Esophagus squamous epithelium (tissue), 4 donors: ENCODE results near the gene FBXO33.

Experiments used
- POLR2A ChIP-seq, 4 donors: fragments of 450-650 bp; IDR thresholded peaks; one replicate each; pipeline ENCODE4 v1.6.1; 2017; ENCODE audit warnings: antibody characterized with exemption in 4 of 4, mild to moderate bottlenecking in 4 of 4, moderate library complexity in 3 of 4
- TF ChIP-seq, protein P1 (sequence below), 6 experiments: fragments of 450-650 bp in 4 of 6; fragments of 200-600 bp in 2 of 6; sonication (generic) in 2 of 6; IDR thresholded peaks; one replicate each; pipeline ENCODE4 v1.5.1; 2016 to 2019; ENCODE audit warnings: antibody characterized with exemption in 6 of 6, mild to moderate bottlenecking in 4 of 6, moderate library complexity in 4 of 6

GRCh38 chr14:39396448-39396847 lies 35.8 kb downstream of the FBXO33 start:
- TF ChIP-seq, protein P1, sequence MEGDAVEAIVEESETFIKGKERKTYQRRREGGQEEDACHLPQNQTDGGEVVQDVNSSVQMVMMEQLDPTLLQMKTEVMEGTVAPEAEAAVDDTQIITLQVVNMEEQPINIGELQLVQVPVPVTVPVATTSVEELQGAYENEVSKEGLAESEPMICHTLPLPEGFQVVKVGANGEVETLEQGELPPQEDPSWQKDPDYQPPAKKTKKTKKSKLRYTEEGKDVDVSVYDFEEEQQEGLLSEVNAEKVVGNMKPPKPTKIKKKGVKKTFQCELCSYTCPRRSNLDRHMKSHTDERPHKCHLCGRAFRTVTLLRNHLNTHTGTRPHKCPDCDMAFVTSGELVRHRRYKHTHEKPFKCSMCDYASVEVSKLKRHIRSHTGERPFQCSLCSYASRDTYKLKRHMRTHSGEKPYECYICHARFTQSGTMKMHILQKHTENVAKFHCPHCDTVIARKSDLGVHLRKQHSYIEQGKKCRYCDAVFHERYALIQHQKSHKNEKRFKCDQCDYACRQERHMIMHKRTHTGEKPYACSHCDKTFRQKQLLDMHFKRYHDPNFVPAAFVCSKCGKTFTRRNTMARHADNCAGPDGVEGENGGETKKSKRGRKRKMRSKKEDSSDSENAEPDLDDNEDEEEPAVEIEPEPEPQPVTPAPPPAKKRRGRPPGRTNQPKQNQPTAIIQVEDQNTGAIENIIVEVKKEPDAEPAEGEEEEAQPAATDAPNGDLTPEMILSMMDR (IDR thresholded peaks at IDR 0.05) = no peak
- TF ChIP-seq POLR2A (IDR thresholded peaks at IDR 0.05) = no peak
